ENCODE measurements around the gene SPECC1.
"Not testable (repeated sequence)": the region's sequence is repeated elsewhere in the genome, so short reads cannot be mapped to it uniquely, and the experiment has no call there.

SPECC1 gene

GRCh38 chr17:20256144-20256543 lies 247.0 kb downstream of the SPECC1 start:
- no peak for FAIRE-seq

- FAIRE-seq: no peak
Measured at GRCh38 chr17:20257008-20257407, 247.8 kb downstream of the SPECC1 start.

GRCh38 chr17:20257798-20258197 lies 248.6 kb downstream of the SPECC1 start:
- FAIRE-seq: no peak

DNA sequence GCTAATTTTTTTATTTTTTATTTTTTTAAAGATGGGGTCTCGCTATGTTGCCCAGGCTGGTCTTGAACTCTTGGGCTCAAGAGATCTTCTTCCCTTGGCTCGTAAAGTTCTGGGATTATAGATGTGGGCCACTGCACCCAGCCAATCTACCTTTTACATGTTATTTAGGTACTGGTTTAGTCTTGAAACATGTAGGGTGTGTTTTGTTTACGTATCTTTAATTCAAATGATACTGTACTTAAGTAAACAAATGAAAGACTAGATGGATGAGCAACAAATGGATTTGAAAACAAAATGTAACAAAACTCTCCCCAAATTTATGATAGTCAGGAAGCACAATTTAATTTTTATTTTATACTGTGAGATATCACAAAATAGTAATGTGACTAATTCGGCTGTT lies 250.5 kb downstream of the SPECC1 start:
- FAIRE-seq: no peak

GRCh38 chr17:20260268-20260667 lies 251.1 kb downstream of the SPECC1 start:
- no peak for FAIRE-seq

GRCh38 chr17:20262226-20263114 lies 253.3 kb downstream of the SPECC1 start:
- FAIRE-seq: no peak

- FAIRE-seq: not testable (repeated sequence)
Measured at GRCh38 chr17:20263115-20263433, 253.9 kb downstream of the SPECC1 start.

- FAIRE-seq: no peak
Measured at GRCh38 chr17:20263595-20263994, 254.4 kb downstream of the SPECC1 start.

GRCh38 chr17:20264996-20265395 lies 255.8 kb downstream of the SPECC1 start:
- FAIRE-seq: no peak

DNA sequence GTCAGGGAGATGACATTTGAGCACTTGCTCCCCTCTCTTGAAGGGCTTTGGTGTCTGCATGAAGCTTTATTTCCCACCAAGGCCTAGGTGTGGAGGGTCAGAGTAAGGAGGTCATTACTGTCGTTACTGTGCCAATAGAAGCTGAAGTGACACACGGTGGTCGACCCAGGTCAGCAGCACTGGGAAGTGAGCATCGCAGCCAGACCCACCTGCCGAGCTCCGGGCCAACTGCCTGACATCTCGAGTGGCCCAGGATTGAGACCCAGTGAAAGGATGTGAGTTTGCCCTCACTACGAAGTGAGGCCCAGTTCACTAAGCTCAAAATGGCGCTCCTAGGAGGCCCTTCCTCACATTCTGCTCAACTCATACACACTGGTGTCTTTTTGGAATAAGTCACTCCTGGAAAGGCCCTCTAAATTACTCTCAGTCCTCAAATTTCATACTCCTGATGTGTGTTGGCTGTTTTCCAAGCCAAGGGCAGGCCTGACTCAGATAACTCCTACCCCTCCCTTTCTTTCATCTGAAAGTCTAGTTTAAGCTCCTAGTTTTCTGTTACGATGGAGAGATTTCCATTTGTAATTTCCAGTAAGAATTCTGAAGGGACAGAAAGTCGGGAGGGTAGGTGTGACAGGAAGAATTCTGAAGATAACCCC lies 257.8 kb downstream of the SPECC1 start:
- FAIRE-seq: no peak

DNA sequence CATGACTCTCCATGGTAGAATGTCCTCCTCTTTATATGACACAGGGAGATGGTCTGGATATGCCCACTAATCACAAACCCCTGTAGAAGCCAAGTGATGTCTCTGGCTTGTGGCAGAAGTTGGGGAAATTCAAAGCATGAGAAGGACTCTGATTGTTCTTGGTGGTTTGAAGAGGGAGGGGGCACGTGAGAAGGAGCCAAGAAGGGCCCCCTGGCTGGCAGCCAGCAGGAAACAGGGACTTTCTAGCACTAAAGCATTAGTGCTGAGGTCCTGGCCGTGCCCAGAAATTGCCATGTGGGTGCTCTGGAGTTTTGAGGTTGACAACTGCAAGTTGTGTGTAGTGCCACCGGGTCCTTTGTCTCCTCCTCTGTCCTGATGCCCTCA lies 258.3 kb downstream of the SPECC1 start:
- no peak for FAIRE-seq

GRCh38 chr17:20270369-20270768 lies 261.2 kb downstream of the SPECC1 start:
- FAIRE-seq: no peak

- FAIRE-seq: no peak
Measured at GRCh38 chr17:20271011-20271610, 262.0 kb downstream of the SPECC1 start.

GRCh38 chr17:20273741-20274500 lies 264.8 kb downstream of the SPECC1 start:
- FAIRE-seq: no peak

GRCh38 chr17:20275653-20276052 lies 266.5 kb downstream of the SPECC1 start:
- FAIRE-seq: no peak

DNA sequence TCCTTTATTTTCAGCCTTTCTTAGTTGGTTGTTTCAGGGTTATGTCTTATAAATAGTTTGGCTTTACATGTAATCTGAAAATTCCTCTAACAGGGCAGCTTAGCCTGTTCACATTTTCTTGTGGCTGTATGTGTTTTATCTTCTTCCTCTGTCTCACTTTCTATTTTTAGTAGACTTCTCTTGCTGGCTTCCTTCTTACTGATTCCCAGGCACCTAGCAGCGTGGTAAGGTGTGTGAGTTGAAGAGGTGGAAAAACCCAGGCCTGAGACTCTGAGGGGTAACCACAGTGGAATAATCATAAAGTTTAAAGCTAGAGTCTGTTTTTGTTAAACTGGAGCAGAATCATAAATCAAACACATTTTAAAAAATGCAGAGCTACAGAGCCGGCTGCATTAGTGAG lies 267.3 kb downstream of the SPECC1 start:
- no peak for FAIRE-seq

DNA sequence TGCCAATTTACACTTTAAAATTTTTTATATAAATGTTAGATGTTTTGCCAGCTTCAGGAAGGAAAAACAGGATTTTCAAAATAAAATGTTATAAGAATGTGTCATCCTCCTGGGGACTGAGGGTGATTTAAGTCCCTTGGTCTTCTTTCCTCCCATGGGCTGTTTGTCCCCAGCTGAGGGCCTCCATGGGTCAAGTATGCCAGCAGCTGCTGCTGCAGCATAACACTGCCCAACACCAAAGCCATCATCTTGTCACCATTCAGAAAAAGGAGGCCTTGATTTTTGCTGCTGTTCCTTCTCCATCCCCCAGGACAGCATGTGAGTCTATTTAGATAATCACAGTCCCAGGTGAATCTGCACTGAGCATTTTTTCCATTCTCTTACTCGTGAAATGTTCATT lies 269.6 kb downstream of the SPECC1 start:
- FAIRE-seq: no peak

GRCh38 chr17:20279631-20280030 lies 270.5 kb downstream of the SPECC1 start:
- FAIRE-seq: no peak

GRCh38 chr17:20280051-20280450 lies 270.9 kb downstream of the SPECC1 start:
- FAIRE-seq: no peak

DNA sequence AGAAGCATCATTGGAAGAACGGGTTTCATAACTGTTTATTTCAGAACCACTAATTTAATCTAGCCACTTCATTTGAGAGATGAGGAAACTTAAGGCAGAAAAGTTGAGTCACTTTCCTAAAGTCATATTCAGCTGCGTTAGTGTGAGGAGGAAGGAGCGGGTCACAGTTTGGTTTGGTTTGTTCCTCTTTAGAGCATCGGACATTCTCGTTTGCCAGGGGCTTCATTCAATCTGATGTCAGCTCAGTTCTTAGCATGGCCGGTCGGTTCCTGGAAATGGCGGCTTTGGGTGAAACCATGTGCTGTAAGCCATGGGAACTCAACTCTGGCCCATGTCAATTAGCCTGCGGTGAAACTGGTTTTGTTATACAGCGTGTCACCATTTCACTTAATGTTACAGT lies 271.7 kb downstream of the SPECC1 start:
- FAIRE-seq: no peak

GRCh38 chr17:20281860-20282259 lies 272.7 kb downstream of the SPECC1 start:
- FAIRE-seq: no peak

- FAIRE-seq: no peak
Measured at GRCh38 chr17:20282526-20283308, 273.6 kb downstream of the SPECC1 start.

- no peak for FAIRE-seq
Measured at GRCh38 chr17:20284022-20284421, 274.9 kb downstream of the SPECC1 start.
